ENCODE measurements around the gene ZNF574. TPM values are rescaled to one million over a fixed set of nuclear protein-coding genes. Genes with fewer than 3 reads are reported as not detected.

The ZNF574 gene
- total and polyA plus RNA-seq, 11 donors: 5.1 to 17.7 (median 8.7) TPM

DNA sequence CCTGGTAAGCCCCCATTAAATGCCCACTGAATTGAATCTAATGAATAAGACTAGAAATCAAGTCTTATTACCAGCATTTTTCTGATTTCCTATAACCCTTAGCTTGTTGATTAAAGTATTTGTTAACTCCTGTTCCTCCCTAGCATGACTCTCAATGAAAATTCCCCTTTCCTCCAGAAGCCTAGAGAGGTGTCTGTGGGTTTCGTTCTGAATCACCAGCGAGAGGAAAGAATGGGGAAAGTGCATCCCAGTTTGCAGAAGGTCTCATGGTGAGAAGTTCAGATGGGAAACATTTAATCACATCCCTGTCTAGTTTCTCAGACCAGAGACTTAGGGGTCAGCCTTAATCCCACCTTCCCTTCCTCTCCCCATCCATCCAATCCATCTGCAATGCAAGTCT lies 29.4 kb downstream of the ZNF574 start:
- Histone ChIP-seq H3K36me3 (no peaks in the 10 kb centered on the region), H3K27ac (no peak overlapping the region), H3K4me3 (no peak overlapping the region), H3K9me3 (no peaks in the 10 kb centered on the region), H3K27me3 (peaks cover 0 to 31% (median 4%) of the 10 kb centered on the region in 9 donors), H3K4me1 (peaks cover 0 to 12% (median 0%) of the 10 kb centered on the region in 12 donors)
- no peak for TF ChIP-seq POLR2A (IDR thresholded peaks at IDR 0.05)
- TF ChIP-seq, protein P1, sequence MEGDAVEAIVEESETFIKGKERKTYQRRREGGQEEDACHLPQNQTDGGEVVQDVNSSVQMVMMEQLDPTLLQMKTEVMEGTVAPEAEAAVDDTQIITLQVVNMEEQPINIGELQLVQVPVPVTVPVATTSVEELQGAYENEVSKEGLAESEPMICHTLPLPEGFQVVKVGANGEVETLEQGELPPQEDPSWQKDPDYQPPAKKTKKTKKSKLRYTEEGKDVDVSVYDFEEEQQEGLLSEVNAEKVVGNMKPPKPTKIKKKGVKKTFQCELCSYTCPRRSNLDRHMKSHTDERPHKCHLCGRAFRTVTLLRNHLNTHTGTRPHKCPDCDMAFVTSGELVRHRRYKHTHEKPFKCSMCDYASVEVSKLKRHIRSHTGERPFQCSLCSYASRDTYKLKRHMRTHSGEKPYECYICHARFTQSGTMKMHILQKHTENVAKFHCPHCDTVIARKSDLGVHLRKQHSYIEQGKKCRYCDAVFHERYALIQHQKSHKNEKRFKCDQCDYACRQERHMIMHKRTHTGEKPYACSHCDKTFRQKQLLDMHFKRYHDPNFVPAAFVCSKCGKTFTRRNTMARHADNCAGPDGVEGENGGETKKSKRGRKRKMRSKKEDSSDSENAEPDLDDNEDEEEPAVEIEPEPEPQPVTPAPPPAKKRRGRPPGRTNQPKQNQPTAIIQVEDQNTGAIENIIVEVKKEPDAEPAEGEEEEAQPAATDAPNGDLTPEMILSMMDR (IDR thresholded peaks at IDR 0.05): no peak
- DNase-seq (no peak), ATAC-seq (no peak)
- 75 to 85% (median 81%) methylated on average over 2 of the region's 2 CpGs for WGBS, 4 donors
- intact Hi-C loops (cut with DNase I): loop anchor here in 2 of 10 donors (10.0 kb wide), 1 partner anchor 79 kb away; no protein-coding TSS in a partner anchor

GRCh38 chr19:42108527-42109389 lies 32.8 kb downstream of the ZNF574 start:
- 26 to 27% (median 27%) methylated on average over 16 of the region's 16 CpGs for WGBS, 4 donors
- TF ChIP-seq, protein P1 (IDR thresholded peaks at IDR 0.05): peak; percentile 76 to 100 (median 92)
- no peak for TF ChIP-seq POLR2A (IDR thresholded peaks at IDR 0.05)
- ATAC-seq (peak; percentile 70 to 90 (median 86)), DNase-seq (peak; percentile 65 to 88 (median 76))
- Histone ChIP-seq H3K27ac (no peak overlapping the region), H3K4me3 (no peak overlapping the region), H3K9me3 (no peaks in the 10 kb centered on the region), H3K27me3 (peaks cover 0 to 25% (median 4%) of the 10 kb centered on the region in 9 donors), H3K4me1 (peaks cover 0 to 21% (median 1%) of the 10 kb centered on the region in 12 donors), H3K36me3 (no peaks in the 10 kb centered on the region)
- intact Hi-C loops (cut with DNase I): loop anchor here in 5 of 10 donors (2.0 to 10.0 kb wide), 2 partner anchors 76 kb away; no protein-coding TSS in a partner anchor

GRCh38 chr19:42109896-42110295 lies 33.9 kb downstream of the ZNF574 start:
- no peak for ATAC-seq
- H3K27ac ChIP-seq: no peak overlapping the region
- H3K27me3 ChIP-seq: peaks cover 0 to 16% (median 4%) of the 10 kb centered on the region in 9 donors
- H3K4me1 ChIP-seq: peaks cover 0 to 32% (median 5%) of the 10 kb centered on the region in 12 donors
- 77 to 87% (median 86%) methylated on average over 3 of the region's 3 CpGs for WGBS, 4 donors
- no peak overlapping the region for H3K4me3 ChIP-seq
- no peaks in the 10 kb centered on the region for H3K36me3 ChIP-seq
- intact Hi-C loops (cut with DNase I): loop anchor here in 5 of 10 donors (2.0 to 10.0 kb wide), 2 partner anchors 75 kb away; no protein-coding TSS in a partner anchor
- H3K9me3 ChIP-seq: no peaks in the 10 kb centered on the region
- DNase-seq: no peak
- TF ChIP-seq POLR2A (IDR thresholded peaks at IDR 0.05): no peak
- TF ChIP-seq, protein P1 (IDR thresholded peaks at IDR 0.05): no peak

- Histone ChIP-seq H3K27me3 (peaks cover 0 to 12% (median 0%) of the 10 kb centered on the region in 9 donors), H3K9me3 (no peaks in the 10 kb centered on the region), H3K4me3 (no peak overlapping the region), H3K36me3 (peaks cover 0 to 3% (median 0%) of the 10 kb centered on the region in 9 donors), H3K27ac (no peak overlapping the region), H3K4me1 (peaks cover 0 to 37% (median 5%) of the 10 kb centered on the region in 12 donors)
- WGBS, 4 donors: 76 to 85% (median 78%) methylated on average over 1 of the region's 1 CpG
- DNase-seq (no peak), ATAC-seq (no peak)
- no peak for TF ChIP-seq POLR2A (IDR thresholded peaks at IDR 0.05)
- TF ChIP-seq, protein P1 (IDR thresholded peaks at IDR 0.05): no peak
- intact Hi-C loops (cut with DNase I): no loop called here
Measured at GRCh38 chr19:42110658-42111057, 34.7 kb downstream of the ZNF574 start.
